Panc1 (cell line): ENCODE measurements around the gene ZSCAN2. TPM values are rescaled to one million over a fixed set of nuclear protein-coding genes. Genes with fewer than 3 reads are reported as not detected.

Experiments
- ATAC-seq: fragments of 200-7000 bp; cut with Tn5 transposase; 2 replicates; pipeline ENCODE4 v1.9.1; 2020; ENCODE audit warnings: mild to moderate bottlenecking, moderate library complexity
- BruUV-seq: library from RNA; stranded (reverse); fragments of 400-500 nt; replicated peaks from 2 replicates; lab custom pipeline; 2021; lab: Mats Ljungman, UMichigan
- CTCF ChIA-PET: fragments of 300-600 bp; sonication (Branson Sonifier 250); formaldehyde crosslinking; loops from one replicate; lab custom pipeline; 2022; ENCODE audit warnings: antibody characterized with exemption; lab: Charles Lee
- POLR2A ChIA-PET: fragments of 300-600 bp; sonication (Branson Sonifier 250); formaldehyde crosslinking; loops from one replicate; lab custom pipeline; 2022; ENCODE audit warnings: antibody characterized with exemption; lab: Charles Lee
- DNase-seq: peaks from one replicate; pipeline ENCODE4 v3.0.0-alpha.2; 2010; ENCODE audit warnings: low read depth, low spot score
- H3K27ac ChIP-seq: 2 replicates; pipeline ENCODE4 v1.5.1; 2011; ENCODE audit warnings: mild to moderate bottlenecking, low read length, inconsistent platforms
- H3K27me3 ChIP-seq: fragments of 200-500 bp; sonication (Bioruptor generic); 2 replicates; pipeline ENCODE4 v1.6.0; 2014; ENCODE audit warnings: low read length, inconsistent platforms; ENCODE audit not compliant: control insufficient read depth, insufficient read depth
- H3K36me3 ChIP-seq: fragments of 200-500 bp; sonication (Bioruptor generic); 2 replicates; pipeline ENCODE4 v1.5.1; 2014; ENCODE audit warnings: inconsistent platforms, mild to moderate bottlenecking, low read length, moderate library complexity; ENCODE audit not compliant: control insufficient read depth, insufficient read depth
- H3K4me1 ChIP-seq: 2 replicates; pipeline ENCODE4 v1.5.1; 2011; ENCODE audit warnings: inconsistent platforms, mild to moderate bottlenecking, low read length, moderate library complexity; ENCODE audit not compliant: control insufficient read depth, insufficient read depth
- H3K4me3 ChIP-seq, 2 experiments: 2 replicates each; pipeline ENCODE4 v1.5.1; 2011 to 2012; ENCODE audit warnings: low read depth in 2 of 2, low read length in 2 of 2, mild to moderate bottlenecking in 2 of 2, inconsistent platforms in 1 of 2, moderate library complexity in 1 of 2
- H3K9me3 ChIP-seq: fragments of 200-500 bp; sonication (Bioruptor generic); 2 replicates; pipeline ENCODE4 v1.5.1; 2014; ENCODE audit warnings: low read depth, mild to moderate bottlenecking, inconsistent platforms, low read length, moderate library complexity; ENCODE audit not compliant: control insufficient read depth, insufficient read depth
- POLR2AphosphoS5 ChIP-seq: IDR thresholded peaks from 2 replicates; pipeline ENCODE4 v1.6.1; 2012; ENCODE audit warnings: mild to moderate bottlenecking, low read depth, low read length, moderate library complexity
- REST ChIP-seq, 2 experiments: IDR thresholded peaks; 2 replicates each; pipeline ENCODE4 v1.6.1; 2011 to 2012; ENCODE audit warnings: low read depth in 2 of 2, control low read depth in 1 of 2, low read length in 1 of 2, mild to moderate bottlenecking in 1 of 2, moderate library complexity in 1 of 2; ENCODE audit not compliant: insufficient read depth in 1 of 2
- SIN3A ChIP-seq: IDR thresholded peaks from 2 replicates; pipeline ENCODE4 v1.6.1; 2012; ENCODE audit warnings: low read depth, mild to moderate bottlenecking, low read length, moderate library complexity, borderline replicate concordance; ENCODE audit not compliant: insufficient read depth
- TCF7L2 ChIP-seq: IDR thresholded peaks from 2 replicates; pipeline ENCODE4 v1.6.1; 2011; ENCODE audit warnings: mild to moderate bottlenecking, low read depth, low read length, inconsistent platforms
- in situ Hi-C: cut with HindIII; loops from 2 replicates; pipeline ENCODE4 v1.10.0; 2016; ENCODE audit warnings: low sequenced_read_pairs, low pct_unique_long_range_greater_than_20kb
- intact Hi-C: fragments of 100-400 bp; cut with micrococcal nuclease; formaldehyde crosslinking; loops from one replicate; pipeline ENCODE4 v1.10.0; 2022; ENCODE audit not compliant: unreplicated experiment
- total RNA-seq: library from RNA; stranded (reverse); gene quantifications from one replicate; pipeline ENCODE4 v1.2.1, GENCODE V29; 2021; ENCODE audit not compliant: unreplicated experiment
- TF ChIP-seq, protein P1 (sequence below): fragments of 450-650 bp; IDR thresholded peaks from 2 replicates; pipeline ENCODE4 v1.5.1; 2017; ENCODE audit warnings: mild to moderate bottlenecking

Gene ZSCAN2
- total RNA-seq, 1 experiment from 2014 or later, result 16.8 TPM

- TF ChIP-seq, protein P1, sequence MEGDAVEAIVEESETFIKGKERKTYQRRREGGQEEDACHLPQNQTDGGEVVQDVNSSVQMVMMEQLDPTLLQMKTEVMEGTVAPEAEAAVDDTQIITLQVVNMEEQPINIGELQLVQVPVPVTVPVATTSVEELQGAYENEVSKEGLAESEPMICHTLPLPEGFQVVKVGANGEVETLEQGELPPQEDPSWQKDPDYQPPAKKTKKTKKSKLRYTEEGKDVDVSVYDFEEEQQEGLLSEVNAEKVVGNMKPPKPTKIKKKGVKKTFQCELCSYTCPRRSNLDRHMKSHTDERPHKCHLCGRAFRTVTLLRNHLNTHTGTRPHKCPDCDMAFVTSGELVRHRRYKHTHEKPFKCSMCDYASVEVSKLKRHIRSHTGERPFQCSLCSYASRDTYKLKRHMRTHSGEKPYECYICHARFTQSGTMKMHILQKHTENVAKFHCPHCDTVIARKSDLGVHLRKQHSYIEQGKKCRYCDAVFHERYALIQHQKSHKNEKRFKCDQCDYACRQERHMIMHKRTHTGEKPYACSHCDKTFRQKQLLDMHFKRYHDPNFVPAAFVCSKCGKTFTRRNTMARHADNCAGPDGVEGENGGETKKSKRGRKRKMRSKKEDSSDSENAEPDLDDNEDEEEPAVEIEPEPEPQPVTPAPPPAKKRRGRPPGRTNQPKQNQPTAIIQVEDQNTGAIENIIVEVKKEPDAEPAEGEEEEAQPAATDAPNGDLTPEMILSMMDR, result no peak
- TF ChIP-seq SIN3A (no peak), REST (IDR thresholded peaks at IDR 0.05; ENCODE audit: insufficient read depth in 1 of 2, low read depth in 2 of 2, low read length in 1 of 2) (no peak), TCF7L2 (no peak), POLR2AphosphoS5 (no peak)
- CTCF ChIA-PET, result no interaction called here
- intact Hi-C loops, result no loop called here
Observed at GRCh38 chr15:84591815-84592214, 9.0 kb upstream of the ZSCAN2 start.

DNA sequence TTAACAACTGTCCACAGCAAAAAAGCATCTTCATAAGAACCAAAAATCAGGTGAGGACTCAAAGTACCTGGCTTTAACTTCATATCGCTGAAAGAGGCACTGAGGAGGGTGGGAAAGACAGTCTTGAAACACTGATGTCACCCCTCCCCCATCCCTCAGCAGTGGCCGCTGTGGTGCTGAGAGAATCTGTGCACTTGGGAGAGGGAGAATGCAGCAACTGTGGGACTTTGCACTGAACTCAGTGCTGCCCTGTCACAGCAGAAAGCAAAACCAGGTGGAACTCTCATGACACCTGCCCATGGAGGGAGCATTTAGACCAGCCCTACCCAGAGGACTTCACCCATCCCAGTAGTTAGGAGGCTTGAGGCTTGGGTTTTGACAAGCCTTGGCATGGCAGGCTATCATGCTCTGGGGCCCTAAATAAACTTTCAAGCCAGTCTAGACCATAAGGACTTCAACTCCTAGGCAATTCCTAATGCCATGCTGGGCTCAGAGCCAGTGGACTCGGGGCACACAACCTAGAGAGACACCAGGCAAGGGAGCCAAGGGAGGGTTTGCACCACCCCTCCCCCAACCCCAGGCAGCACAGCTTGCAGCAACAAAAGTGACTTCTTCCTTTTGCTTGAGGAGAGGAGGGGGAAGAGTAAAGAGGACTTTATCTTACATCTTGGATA is 6.1 kb upstream of the ZSCAN2 start:
- no peaks in the 10 kb centered on the region for H3K36me3 ChIP-seq
- DNase-seq, result no peak
- ChIA-PET CTCF (no interaction called here), POLR2A (no interaction called here)
- BruUV-seq, result no TSS peak
- no peaks in the 10 kb centered on the region for H3K27me3 ChIP-seq
- in situ Hi-C loops, result no loop called here
- intact Hi-C loops, result no loop called here
- no peak overlapping the region for H3K27ac ChIP-seq
- no peak for ATAC-seq
- TF ChIP-seq TCF7L2 (no peak), POLR2AphosphoS5 (no peak), SIN3A (no peak), REST (IDR thresholded peaks at IDR 0.05; ENCODE audit: insufficient read depth in 1 of 2, low read depth in 2 of 2, low read length in 1 of 2) (no peak)
- TF ChIP-seq, protein P1, result no peak
- no peak overlapping the region for H3K4me3 ChIP-seq
- 0 out of 2 replicates have a peak, but pooled peaks cover 3% of the 10 kb centered on the region for H3K4me1 ChIP-seq
- no peaks in the 10 kb centered on the region for H3K9me3 ChIP-seq

More at GRCh38 chr15:84591815-84592214, 9.0 kb upstream of the ZSCAN2 start:
- Histone ChIP-seq H3K36me3 (no peaks in the 10 kb centered on the region), H3K4me3 (no peak overlapping the region), H3K27ac (no peak overlapping the region), H3K4me1 (no peaks in the 10 kb centered on the region), H3K27me3 (no peaks in the 10 kb centered on the region), H3K9me3 (no peaks in the 10 kb centered on the region)
- BruUV-seq, result no TSS peak
- POLR2A ChIA-PET, result no interaction called here
- ATAC-seq (no peak), DNase-seq (no peak)
- in situ Hi-C loops, result no loop called here
